Loucy (cell line): Measurements from ENCODE around the gene CLK3.

ENCODE experiments used
- H2AFZ ChIP-seq: fragments of 200-600 bp; sonication (generic); 2 replicates; pipeline ENCODE4 v1.6.0; 2016; ENCODE audit warnings: antibody characterized with exemption, mild to moderate bottlenecking, low read length, moderate library complexity
- H3F3A ChIP-seq: fragments of 200-600 bp; 2 replicates; pipeline ENCODE4 v1.6.0; 2016; ENCODE audit warnings: antibody characterized with exemption, low read depth, mild to moderate bottlenecking
- H3K27me3 ChIP-seq: fragments of 200-600 bp; sonication (generic); 2 replicates; pipeline ENCODE4 v1.6.1; 2014; ENCODE audit warnings: low read length, mild to moderate bottlenecking; ENCODE audit not compliant: insufficient read depth, poor library complexity, severe bottlenecking
- H3K36me3 ChIP-seq: fragments of 200-600 bp; sonication (generic); 2 replicates; pipeline ENCODE4 v1.6.1; 2016; ENCODE audit warnings: low read length; ENCODE audit not compliant: insufficient read depth
- H3K4me1 ChIP-seq: fragments of 200-600 bp; sonication (generic); 2 replicates; pipeline ENCODE4 v1.5.1; 2014; ENCODE audit warnings: low read length, mild to moderate bottlenecking; ENCODE audit not compliant: insufficient read depth, poor library complexity, severe bottlenecking
- H3K4me2 ChIP-seq: fragments of 200-600 bp; sonication (generic); 2 replicates; pipeline ENCODE4 v1.6.0; 2014; ENCODE audit warnings: antibody characterized with exemption, low read length, low read depth, mild to moderate bottlenecking; ENCODE audit not compliant: poor library complexity, severe bottlenecking
- H3K4me3 ChIP-seq: fragments of 200-600 bp; sonication (generic); 2 replicates; pipeline ENCODE4 v1.5.1; 2014; ENCODE audit warnings: low read length, mild to moderate bottlenecking, mixed read lengths; ENCODE audit not compliant: poor library complexity, severe bottlenecking
- H3K79me2 ChIP-seq: fragments of 200-600 bp; sonication (generic); 2 replicates; pipeline ENCODE4 v1.6.1; 2014; ENCODE audit warnings: low read length; ENCODE audit not compliant: insufficient read depth
- H3K9ac ChIP-seq: fragments of 200-600 bp; sonication (generic); 2 replicates; pipeline ENCODE4 v1.6.0; 2014; ENCODE audit warnings: mild to moderate bottlenecking, low read depth, low read length, moderate library complexity; ENCODE audit not compliant: poor library complexity, severe bottlenecking
- H3K9me2 ChIP-seq: fragments of 200-600 bp; sonication (generic); replicated peaks from 2 replicates; pipeline ENCODE4 v1.6.1; 2016; ENCODE audit warnings: low read depth, low read length, mixed read lengths
- H3K9me3 ChIP-seq: fragments of 200-600 bp; sonication (generic); 2 replicates; pipeline ENCODE4 v1.6.1; 2014; ENCODE audit warnings: mild to moderate bottlenecking, antibody characterized with exemption, low read length, low read depth; ENCODE audit not compliant: insufficient read depth
- H4K20me1 ChIP-seq: fragments of 200-600 bp; sonication (generic); 2 replicates; pipeline ENCODE4 v1.6.0; 2014; ENCODE audit warnings: antibody characterized with exemption, low read length, mild to moderate bottlenecking; ENCODE audit not compliant: insufficient read depth, poor library complexity, severe bottlenecking
- EZH2phosphoT487 ChIP-seq: fragments of 200-600 bp; IDR thresholded peaks from 2 replicates; pipeline ENCODE4 v1.6.1; 2018; ENCODE audit warnings: antibody characterized with exemption, mild to moderate bottlenecking, moderate library complexity, borderline replicate concordance
- TF ChIP-seq, protein P1 (sequence below): fragments of 200-600 bp; sonication (generic); conservative IDR thresholded peaks from 2 replicates; pipeline ENCODE4 v1.5.1; 2014; ENCODE audit warnings: mild to moderate bottlenecking, antibody characterized with exemption, low read length

The CLK3 gene

GRCh38 chr15:74598126-74598842 is 17.4 kb upstream of the CLK3 start:
- Histone ChIP-seq H3F3A (no peaks in the 10 kb centered on the region), H3K4me3 (peak overlapping the region; percentile 77), H3K79me2 (peaks cover 16% of the 10 kb centered on the region), H4K20me1 (no peaks in the 10 kb centered on the region), H3K9me2 (no peaks in the 10 kb centered on the region), H3K27me3 (no peaks in the 10 kb centered on the region), H3K4me2 (peak overlapping the region; percentile 86), H3K9ac (peak overlapping the region; percentile 78), H2AFZ (peak overlapping the region; percentile 86), H3K36me3 (peaks cover 7% of the 10 kb centered on the region; the same call in 1 of the 2 replicates), H3K9me3 (no peaks in the 10 kb centered on the region), H3K4me1 (peaks cover 19% of the 10 kb centered on the region)
- no peak for TF ChIP-seq EZH2phosphoT487
- TF ChIP-seq, protein P1, sequence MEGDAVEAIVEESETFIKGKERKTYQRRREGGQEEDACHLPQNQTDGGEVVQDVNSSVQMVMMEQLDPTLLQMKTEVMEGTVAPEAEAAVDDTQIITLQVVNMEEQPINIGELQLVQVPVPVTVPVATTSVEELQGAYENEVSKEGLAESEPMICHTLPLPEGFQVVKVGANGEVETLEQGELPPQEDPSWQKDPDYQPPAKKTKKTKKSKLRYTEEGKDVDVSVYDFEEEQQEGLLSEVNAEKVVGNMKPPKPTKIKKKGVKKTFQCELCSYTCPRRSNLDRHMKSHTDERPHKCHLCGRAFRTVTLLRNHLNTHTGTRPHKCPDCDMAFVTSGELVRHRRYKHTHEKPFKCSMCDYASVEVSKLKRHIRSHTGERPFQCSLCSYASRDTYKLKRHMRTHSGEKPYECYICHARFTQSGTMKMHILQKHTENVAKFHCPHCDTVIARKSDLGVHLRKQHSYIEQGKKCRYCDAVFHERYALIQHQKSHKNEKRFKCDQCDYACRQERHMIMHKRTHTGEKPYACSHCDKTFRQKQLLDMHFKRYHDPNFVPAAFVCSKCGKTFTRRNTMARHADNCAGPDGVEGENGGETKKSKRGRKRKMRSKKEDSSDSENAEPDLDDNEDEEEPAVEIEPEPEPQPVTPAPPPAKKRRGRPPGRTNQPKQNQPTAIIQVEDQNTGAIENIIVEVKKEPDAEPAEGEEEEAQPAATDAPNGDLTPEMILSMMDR, result no peak

DNA sequence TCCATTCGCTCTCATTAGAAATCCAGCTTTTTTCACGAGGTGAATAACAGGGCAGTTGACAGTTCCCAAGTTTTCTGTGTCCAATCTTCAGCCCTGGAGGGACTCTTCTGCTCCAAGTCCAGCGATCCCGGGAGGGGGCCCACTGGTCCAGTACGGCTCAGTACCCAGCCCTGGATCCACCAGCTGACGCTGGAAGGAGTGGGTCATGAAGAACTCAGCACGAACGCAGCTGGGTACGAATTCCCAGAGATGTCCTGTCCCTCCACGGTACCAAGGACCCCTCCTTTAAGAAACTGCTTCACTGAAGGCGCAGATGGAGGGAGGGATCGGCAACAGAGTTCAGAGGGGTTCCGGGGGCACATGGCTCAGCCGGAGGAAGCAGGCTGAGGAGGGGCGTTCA is 16.5 kb upstream of the CLK3 start:
- H2AFZ ChIP-seq, result no peak overlapping the region
- H4K20me1 ChIP-seq, result no peaks in the 10 kb centered on the region
- H3K4me2 ChIP-seq, result peak overlapping the region; percentile 86
- H3F3A ChIP-seq, result no peaks in the 10 kb centered on the region
- H3K9ac ChIP-seq, result peak overlapping the region; percentile 78
- TF ChIP-seq, protein P1, result no peak
- H3K9me2 ChIP-seq, result no peaks in the 10 kb centered on the region
- H3K4me1 ChIP-seq, result peaks cover 19% of the 10 kb centered on the region
- peaks cover 16% of the 10 kb centered on the region for H3K79me2 ChIP-seq
- no peaks in the 10 kb centered on the region for H3K9me3 ChIP-seq
- H3K4me3 ChIP-seq, result peak overlapping the region; percentile 77
- H3K36me3 ChIP-seq, result peaks cover 3% of the 10 kb centered on the region; the same call in 1 of the 2 replicates
- H3K27me3 ChIP-seq, result no peaks in the 10 kb centered on the region

DNA sequence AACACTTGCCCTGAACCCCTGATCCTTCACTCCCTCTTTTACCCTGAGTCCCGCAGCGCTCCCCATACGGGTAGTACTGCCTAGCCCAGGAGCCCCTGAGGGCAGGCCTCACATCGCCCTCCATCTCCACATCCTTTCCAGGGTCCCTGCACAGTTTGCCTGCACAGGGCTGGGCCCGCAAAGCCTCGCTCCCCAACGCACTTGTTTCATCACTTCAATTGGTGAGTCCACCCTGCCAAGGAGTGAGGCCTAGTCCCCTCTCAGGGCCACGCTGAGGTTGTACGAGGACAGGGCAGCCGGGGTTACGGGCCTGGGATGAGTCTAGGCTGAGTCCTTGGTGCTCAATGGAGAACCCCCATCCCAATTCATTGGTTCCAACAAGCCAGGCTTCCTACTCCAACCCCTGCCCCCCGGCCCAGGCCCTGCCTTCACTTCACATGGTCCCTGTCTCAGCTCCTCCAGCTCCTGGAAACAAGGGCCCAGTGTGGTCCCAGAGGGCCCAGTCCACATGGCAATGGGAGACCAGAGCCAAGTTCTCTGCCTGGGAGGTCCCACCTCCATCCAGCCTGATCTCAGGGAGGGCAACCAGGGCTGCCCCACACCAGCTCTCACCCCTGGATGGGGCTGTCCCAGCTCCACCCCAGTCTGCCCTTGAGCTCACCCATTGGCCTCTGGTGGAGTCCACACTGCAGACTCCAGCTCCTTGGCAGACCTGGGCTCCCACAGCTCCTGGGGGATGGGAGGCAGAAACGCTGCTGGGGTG is 12.4 kb upstream of the CLK3 start:
- H2AFZ ChIP-seq, result no peak overlapping the region
- H3K79me2 ChIP-seq, result peaks cover 16% of the 10 kb centered on the region
- no peaks in the 10 kb centered on the region for H4K20me1 ChIP-seq
- H3K27me3 ChIP-seq, result no peaks in the 10 kb centered on the region
- H3K4me3 ChIP-seq, result no peak overlapping the region
- no peaks in the 10 kb centered on the region for H3K9me3 ChIP-seq
- no peaks in the 10 kb centered on the region for H3F3A ChIP-seq
- no peak for TF ChIP-seq EZH2phosphoT487
- TF ChIP-seq, protein P1, result no peak
- H3K9me2 ChIP-seq, result no peaks in the 10 kb centered on the region
- H3K4me1 ChIP-seq, result peaks cover 15% of the 10 kb centered on the region
- H3K4me2 ChIP-seq, result no peak overlapping the region
- H3K36me3 ChIP-seq, result no peaks in the 10 kb centered on the region
- H3K9ac ChIP-seq, result no peak overlapping the region
